Smooth muscle cell (in vitro differentiated cells): ENCODE measurements around the gene COG7. TPM values are rescaled to one million over a fixed set of nuclear protein-coding genes. Genes with fewer than 3 reads are reported as not detected.
"Not testable (repeated sequence)": the region's sequence is repeated elsewhere in the genome, so short reads cannot be mapped to it uniquely, and the experiment has no call there.

ENCODE experiments used
- DNase-seq: peaks from one replicate; lab custom pipeline; 2025; ENCODE audit not compliant: unreplicated experiment; lab: John Stamatoyannopoulos, UW
- H2AFZ ChIP-seq: fragments of 200-600 bp; sonication (generic); 2 replicates; pipeline ENCODE4 v1.6.0; 2016; ENCODE audit warnings: antibody characterized with exemption, low read depth, mild to moderate bottlenecking
- H3F3A ChIP-seq: fragments of 200-600 bp; sonication (generic); 2 replicates; pipeline ENCODE4 v1.6.0; 2017; ENCODE audit warnings: antibody characterized with exemption, low read depth
- H3K27ac ChIP-seq: fragments of 200-600 bp; sonication (generic); 2 replicates; pipeline ENCODE4 v1.5.1; 2016; ENCODE audit warnings: low read depth, mild to moderate bottlenecking
- H3K27me3 ChIP-seq: fragments of 200-600 bp; sonication (generic); 2 replicates; pipeline ENCODE4 v1.6.1; 2016; ENCODE audit warnings: low read depth, mild to moderate bottlenecking
- H3K36me3 ChIP-seq: fragments of 200-600 bp; sonication (generic); 2 replicates; pipeline ENCODE4 v1.5.1; 2016; ENCODE audit warnings: low read depth
- H3K4me1 ChIP-seq: fragments of 200-600 bp; sonication (generic); 2 replicates; pipeline ENCODE4 v1.5.1; 2016; ENCODE audit warnings: low read depth
- H3K4me2 ChIP-seq: fragments of 200-600 bp; sonication (generic); 2 replicates; pipeline ENCODE4 v1.6.0; 2016; ENCODE audit warnings: mild to moderate bottlenecking
- H3K4me3 ChIP-seq: fragments of 200-600 bp; sonication (generic); 2 replicates; pipeline ENCODE4 v1.5.1; 2016; ENCODE audit warnings: mild to moderate bottlenecking
- H3K79me2 ChIP-seq: fragments of 200-600 bp; sonication (generic); 2 replicates; pipeline ENCODE4 v1.6.0; 2016; ENCODE audit warnings: low read depth, mild to moderate bottlenecking
- H3K9ac ChIP-seq: fragments of 200-600 bp; sonication (generic); 2 replicates; pipeline ENCODE4 v1.6.0; 2016; ENCODE audit warnings: low read depth
- H3K9me3 ChIP-seq: fragments of 200-600 bp; sonication (generic); replicated peaks from 2 replicates; pipeline ENCODE4 v1.5.1; 2016; ENCODE audit warnings: low read depth
- H4K20me1 ChIP-seq: fragments of 200-600 bp; sonication (generic); 2 replicates; pipeline ENCODE4 v1.6.0; 2016; ENCODE audit warnings: low read depth
- WGBS: methylation state at CpG from one replicate; pipeline ENCODE4 v1.1.7; 2016; ENCODE audit warnings: low lambda C conversion rate; 5-methylcytosine and 5-hydroxymethylcytosine counted together
- polyA plus RNA-seq: library from polyadenylated mRNA; unstranded; fragments of >200 nt; fragmentation: Nextera tagmentation; extraction: Ambion mirVana; gene quantifications from 2 replicates; pipeline ENCODE4 v1.2.1, GENCODE V29; 2016
- total RNA-seq: library from RNA; depleted of rRNA; stranded (reverse); fragments of >200 nt; gene quantifications from 2 replicates; pipeline ENCODE4 v1.2.3, GENCODE V29; 2014
- TF ChIP-seq, protein P1 (sequence below): fragments of 200-600 bp; sonication (generic); IDR thresholded peaks from 2 replicates; pipeline ENCODE4 v1.5.1; 2017; ENCODE audit warnings: borderline replicate concordance, mild to moderate bottlenecking, antibody characterized with exemption; ENCODE audit not compliant: insufficient read depth, poor library complexity, severe bottlenecking

Gene COG7
- total and polyA plus RNA-seq, 2 experiments from 2014 or later = 17.2 to 17.6 TPM

GRCh38 chr16:23484510-23485256, 31.7 kb upstream of the COG7 start:
- H3K4me1 ChIP-seq = no peaks in the 10 kb centered on the region
- no peaks in the 10 kb centered on the region for H3K79me2 ChIP-seq
- no peak overlapping the region for H2AFZ ChIP-seq
- 95% methylated on average over 8 of the region's 8 CpGs for WGBS
- TF ChIP-seq, protein P1, sequence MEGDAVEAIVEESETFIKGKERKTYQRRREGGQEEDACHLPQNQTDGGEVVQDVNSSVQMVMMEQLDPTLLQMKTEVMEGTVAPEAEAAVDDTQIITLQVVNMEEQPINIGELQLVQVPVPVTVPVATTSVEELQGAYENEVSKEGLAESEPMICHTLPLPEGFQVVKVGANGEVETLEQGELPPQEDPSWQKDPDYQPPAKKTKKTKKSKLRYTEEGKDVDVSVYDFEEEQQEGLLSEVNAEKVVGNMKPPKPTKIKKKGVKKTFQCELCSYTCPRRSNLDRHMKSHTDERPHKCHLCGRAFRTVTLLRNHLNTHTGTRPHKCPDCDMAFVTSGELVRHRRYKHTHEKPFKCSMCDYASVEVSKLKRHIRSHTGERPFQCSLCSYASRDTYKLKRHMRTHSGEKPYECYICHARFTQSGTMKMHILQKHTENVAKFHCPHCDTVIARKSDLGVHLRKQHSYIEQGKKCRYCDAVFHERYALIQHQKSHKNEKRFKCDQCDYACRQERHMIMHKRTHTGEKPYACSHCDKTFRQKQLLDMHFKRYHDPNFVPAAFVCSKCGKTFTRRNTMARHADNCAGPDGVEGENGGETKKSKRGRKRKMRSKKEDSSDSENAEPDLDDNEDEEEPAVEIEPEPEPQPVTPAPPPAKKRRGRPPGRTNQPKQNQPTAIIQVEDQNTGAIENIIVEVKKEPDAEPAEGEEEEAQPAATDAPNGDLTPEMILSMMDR = no peak
- H3K4me3 ChIP-seq = no peak overlapping the region
- H3K36me3 ChIP-seq = peaks cover 13% of the 10 kb centered on the region
- no peaks in the 10 kb centered on the region for H4K20me1 ChIP-seq
- H3F3A ChIP-seq = no peaks in the 10 kb centered on the region
- no peak for DNase-seq
- no peaks in the 10 kb centered on the region for H3K27me3 ChIP-seq
- no peak overlapping the region for H3K4me2 ChIP-seq
- no peak overlapping the region for H3K9ac ChIP-seq
- no peaks in the 10 kb centered on the region for H3K9me3 ChIP-seq
- no peak overlapping the region for H3K27ac ChIP-seq

- not testable (repeated sequence) for H3K4me3 ChIP-seq, DNase-seq, H3K27ac ChIP-seq, H3K4me2 ChIP-seq, H3K27me3 ChIP-seq, H3K9me3 ChIP-seq, H4K20me1 ChIP-seq, H3K36me3 ChIP-seq, H3K79me2 ChIP-seq, H2AFZ ChIP-seq, H3F3A ChIP-seq, H3K9ac ChIP-seq, H3K4me1 ChIP-seq
- WGBS = 100% methylated on average over 8 of the region's 8 CpGs
Observed at GRCh38 chr16:23483492-23483891, 30.5 kb upstream of the COG7 start.

DNA sequence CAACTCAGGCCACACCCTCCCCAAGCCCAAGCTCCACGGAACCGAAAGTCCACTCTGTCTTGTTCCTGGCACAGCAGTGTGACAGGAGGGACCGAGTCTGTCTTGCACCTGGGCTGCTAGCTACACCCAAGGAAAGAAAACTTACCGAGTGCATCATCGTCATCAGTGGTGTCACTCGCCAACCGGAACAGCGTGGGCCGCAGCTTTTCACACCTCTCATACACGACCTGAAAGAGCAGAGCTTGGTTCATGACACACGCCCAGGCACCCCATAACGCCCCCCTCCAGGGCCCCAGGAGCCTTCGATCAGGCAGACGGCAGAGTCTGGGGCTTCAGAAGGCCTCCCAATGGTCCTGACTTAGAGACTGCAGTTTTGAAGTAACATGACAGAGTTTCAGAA, 29.8 kb upstream of the COG7 start:
- no peaks in the 10 kb centered on the region for H3K27me3 ChIP-seq
- no peak overlapping the region for H3K4me3 ChIP-seq
- TF ChIP-seq, protein P1 = no peak
- no peak overlapping the region for H3K4me2 ChIP-seq
- H3K9me3 ChIP-seq = no peaks in the 10 kb centered on the region
- H3F3A ChIP-seq = no peaks in the 10 kb centered on the region
- H3K36me3 ChIP-seq = peaks cover 5% of the 10 kb centered on the region
- no peaks in the 10 kb centered on the region for H4K20me1 ChIP-seq
- no peak overlapping the region for H3K27ac ChIP-seq
- no peak overlapping the region for H3K9ac ChIP-seq
- no peaks in the 10 kb centered on the region for H3K79me2 ChIP-seq
- H3K4me1 ChIP-seq = no peaks in the 10 kb centered on the region
- WGBS = 96% methylated on average over 14 of the region's 14 CpGs
- no peak for DNase-seq
- no peak overlapping the region for H2AFZ ChIP-seq

GRCh38 chr16:23480257-23480656, 27.3 kb upstream of the COG7 start:
- TF ChIP-seq, protein P1 = no peak
- Histone ChIP-seq H3K27me3 (no peaks in the 10 kb centered on the region), H3K79me2 (no peaks in the 10 kb centered on the region), H3K4me2 (no peak overlapping the region), H3K4me1 (no peaks in the 10 kb centered on the region), H3F3A (no peaks in the 10 kb centered on the region), H3K27ac (no peak overlapping the region), H3K36me3 (no peaks in the 10 kb centered on the region), H2AFZ (no peak overlapping the region), H3K4me3 (no peak overlapping the region), H4K20me1 (no peaks in the 10 kb centered on the region), H3K9me3 (no peaks in the 10 kb centered on the region), H3K9ac (no peak overlapping the region)
- 95% methylated on average over 4 of the region's 4 CpGs for WGBS
- no peak for DNase-seq
